ENCODE data around the gene SP2.

SP2 gene

GRCh38 chr17:47895856-47896671, at the start of gene SP2:
TSS of gene SP2 (plus strand) at chr17:47896236. CDS start at chr17:47896287, 51 bp downstream.
- peak; percentile 100 for DNase-seq

DNA sequence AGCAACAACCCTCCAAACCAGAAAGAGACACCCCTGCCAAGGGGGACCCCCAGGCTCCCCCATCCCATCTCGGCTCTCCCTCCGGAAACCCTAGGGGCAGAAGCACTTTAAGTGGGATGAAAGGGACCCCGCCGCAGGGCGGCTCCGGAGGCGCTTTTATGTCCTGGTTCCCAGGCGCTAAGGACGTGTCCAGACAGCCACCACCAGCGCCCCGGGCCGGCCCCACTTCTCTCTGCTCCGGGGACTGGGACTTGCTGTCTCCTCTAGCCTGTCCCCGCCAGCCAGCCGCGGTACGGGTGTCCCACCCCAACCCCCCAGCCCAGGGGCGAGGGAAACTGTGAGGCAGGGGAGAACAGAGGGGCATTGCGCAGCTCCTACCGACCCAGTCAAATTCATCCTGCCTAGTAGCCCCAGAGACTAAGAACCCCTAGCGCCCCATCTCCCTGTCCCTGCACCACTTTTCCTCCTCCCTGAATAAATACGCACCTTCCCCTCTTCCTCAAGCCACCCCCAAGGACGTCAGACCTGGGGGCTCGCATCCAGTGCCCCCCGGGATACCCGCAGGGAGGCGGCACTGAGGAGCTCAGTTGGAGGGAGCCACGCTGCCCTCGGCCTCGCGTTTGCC, 49.2 kb upstream of the SP2 start:
- DNase-seq: no peak

- no peak for DNase-seq
Observed at GRCh38 chr17:47847341-47848197, 48.5 kb upstream of the SP2 start.

DNA sequence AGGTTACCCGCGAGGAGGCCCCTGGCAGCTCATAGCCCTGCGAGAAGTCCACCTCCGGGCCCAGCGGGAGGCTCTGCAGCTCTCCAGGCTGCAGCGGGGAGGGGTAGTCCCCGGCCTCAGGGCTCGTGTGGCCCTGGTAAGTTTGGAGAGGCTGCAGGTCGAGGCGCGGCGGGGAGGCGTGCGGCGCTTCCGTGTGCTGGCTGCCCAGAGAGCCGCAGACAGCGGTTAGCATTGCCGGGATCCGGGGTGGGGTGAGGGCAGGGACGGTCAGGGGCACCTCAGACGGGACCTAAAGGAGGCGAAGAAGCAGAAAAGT, 47.9 kb upstream of the SP2 start:
- no peak for DNase-seq

DNA sequence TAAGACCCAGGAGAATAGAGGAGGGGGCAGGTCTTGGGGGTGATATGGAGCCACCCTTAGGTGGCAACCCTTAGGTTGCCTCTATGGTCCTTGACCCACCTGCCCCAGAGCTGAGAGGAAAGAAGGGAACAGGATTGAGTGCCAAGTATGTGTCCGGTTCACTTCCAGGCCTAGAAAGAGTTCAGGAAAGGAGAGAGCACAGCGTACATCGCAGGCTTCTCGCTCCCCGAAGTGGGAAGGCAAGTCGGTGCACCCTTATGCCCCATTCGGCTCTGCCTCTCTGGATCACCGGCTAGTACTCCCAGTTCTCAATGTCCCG, 45.7 kb upstream of the SP2 start:
- no peak for DNase-seq

GRCh38 chr17:47850692-47851573, 45.1 kb upstream of the SP2 start, which contains the start of gene SP6:
TSS of gene SP6 (minus strand) at chr17:47851163. CDS start at chr17:47848429, 2,734 bp downstream.
- DNase-seq: peak; percentile 80

GRCh38 chr17:47851764-47852112, 44.3 kb upstream of the SP2 start:
- DNase-seq: no peak

DNA sequence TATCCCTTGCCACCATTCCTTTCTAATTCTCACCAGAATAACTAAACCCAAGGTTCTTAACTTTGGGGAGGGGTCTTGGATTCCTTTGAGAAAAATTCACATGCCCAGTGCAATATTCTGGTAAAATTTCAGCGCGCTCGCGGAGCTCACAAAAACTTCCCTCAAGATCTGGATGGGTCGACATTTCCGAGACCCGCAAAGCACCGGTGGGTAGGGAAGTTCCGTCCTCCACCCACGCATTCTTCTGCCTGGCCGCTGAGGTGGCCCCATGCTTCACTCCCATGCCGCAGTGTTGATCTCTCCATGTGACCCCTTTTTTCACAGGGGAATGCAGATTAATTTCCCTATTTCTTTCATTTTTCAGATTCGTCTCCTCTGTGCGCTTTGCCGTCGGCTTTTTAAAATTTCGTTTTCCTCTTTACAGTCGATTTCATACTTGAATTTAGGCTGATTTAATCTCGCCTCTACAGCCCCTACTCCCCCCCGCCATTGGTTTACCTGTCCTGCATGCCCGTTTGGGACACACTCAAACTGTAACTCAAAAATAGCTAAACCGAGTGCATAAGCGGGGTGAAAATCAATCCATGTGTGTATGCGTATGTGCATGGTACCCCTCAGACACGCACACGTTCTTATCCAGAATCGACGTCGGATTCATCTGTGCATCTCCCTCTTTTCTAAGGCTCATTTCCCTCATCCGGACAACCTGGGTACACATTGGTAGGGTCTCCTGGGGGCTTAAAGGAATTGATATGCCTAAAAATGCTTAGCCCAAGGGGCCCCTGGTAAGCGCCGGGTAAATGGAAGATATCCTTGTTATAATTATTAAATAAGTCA, 43.7 kb upstream of the SP2 start:
- DNase-seq: no peak

GRCh38 chr17:47853616-47854015, 42.4 kb upstream of the SP2 start:
- no peak for DNase-seq

- no peak for DNase-seq
Observed at GRCh38 chr17:47855737-47856136, 40.3 kb upstream of the SP2 start.

DNA sequence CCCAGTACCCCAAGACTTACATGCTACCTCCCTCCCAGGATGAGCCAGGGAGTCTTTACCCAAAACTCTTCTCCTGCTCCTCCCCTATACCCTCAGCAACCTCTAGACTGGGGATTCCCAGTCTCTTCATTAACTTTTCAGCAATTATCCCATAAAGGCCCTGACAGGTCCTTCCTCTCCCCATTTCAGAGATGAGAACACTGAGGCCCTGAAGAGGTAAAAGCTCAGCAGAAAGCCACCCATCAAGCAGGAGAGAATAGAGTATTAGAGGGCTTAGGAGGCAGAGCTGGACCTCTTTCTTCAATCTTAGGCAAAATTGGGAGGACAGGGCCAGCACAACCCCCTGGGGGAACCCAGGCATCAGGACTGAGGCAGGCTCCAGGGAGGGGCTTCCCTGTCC, 39.2 kb upstream of the SP2 start:
- no peak for DNase-seq

DNA sequence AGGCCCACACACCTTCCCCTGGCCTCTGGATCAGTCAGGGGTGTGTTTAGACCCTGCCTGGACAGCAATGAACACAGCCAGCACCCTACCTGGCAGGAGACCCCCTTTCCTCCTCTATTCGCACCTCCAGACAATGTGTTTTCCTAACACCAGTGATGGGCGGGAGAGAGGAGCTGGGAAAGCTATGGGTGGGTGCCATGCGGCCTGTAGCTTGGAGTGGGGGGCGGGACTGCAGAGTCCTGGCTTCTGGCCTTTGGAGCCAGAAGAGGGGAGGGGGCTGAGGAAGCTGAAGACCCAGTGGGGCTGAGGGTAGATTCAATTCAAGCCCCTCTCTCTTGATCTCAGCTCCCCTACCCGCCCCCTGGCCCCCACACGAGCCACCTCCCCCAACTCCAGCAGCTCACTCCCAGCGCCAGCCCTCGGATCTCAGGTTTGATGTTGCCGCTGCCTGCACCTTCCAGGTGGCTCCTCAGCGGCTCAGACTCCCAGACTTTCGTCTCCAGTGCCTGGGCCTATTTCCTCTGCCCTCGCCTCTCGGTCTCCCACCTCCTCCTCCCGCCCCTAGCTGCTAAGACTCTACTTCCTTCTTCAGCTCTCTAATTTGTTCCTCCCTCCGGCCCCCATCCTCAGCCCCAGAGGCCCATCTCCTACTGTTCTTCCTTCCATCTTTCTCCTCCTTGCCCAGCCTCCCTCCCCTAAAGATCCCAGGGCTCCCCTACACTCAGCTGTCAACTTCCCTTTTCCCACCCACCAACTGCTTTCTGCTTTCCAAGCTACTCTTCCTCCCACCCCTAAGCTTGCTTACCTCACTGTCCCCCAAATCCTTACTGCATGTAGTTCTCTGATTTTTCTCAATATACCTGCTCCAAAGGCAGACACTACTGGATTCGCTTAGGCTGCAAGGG, 38.2 kb upstream of the SP2 start:
- DNase-seq: no peak

- no peak for DNase-seq
Observed at GRCh38 chr17:47860386-47860785, 35.6 kb upstream of the SP2 start.

GRCh38 chr17:47862621-47863440, 33.2 kb upstream of the SP2 start:
- DNase-seq: no peak

DNA sequence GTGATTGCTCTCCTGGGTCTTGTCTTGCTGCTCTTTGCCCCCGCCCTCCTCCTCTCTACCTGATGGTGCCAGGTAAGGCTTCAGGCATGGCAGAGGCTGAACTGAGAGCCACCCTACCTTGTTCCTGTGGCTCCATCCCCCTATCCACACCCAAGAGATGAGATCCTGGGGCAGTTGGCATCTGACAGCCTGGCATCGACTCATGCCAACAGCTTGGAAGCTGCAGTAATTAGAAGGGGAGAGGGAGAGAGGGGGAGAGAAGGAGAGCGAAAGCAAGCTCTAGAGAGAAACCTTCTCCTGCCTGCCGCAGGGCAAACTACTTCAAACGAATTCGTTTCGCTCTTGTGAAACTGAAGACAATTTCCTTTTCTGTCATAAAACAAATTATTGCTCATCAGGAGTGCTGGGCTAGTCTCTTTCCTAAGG, 31.2 kb upstream of the SP2 start:
- DNase-seq: no peak

DNA sequence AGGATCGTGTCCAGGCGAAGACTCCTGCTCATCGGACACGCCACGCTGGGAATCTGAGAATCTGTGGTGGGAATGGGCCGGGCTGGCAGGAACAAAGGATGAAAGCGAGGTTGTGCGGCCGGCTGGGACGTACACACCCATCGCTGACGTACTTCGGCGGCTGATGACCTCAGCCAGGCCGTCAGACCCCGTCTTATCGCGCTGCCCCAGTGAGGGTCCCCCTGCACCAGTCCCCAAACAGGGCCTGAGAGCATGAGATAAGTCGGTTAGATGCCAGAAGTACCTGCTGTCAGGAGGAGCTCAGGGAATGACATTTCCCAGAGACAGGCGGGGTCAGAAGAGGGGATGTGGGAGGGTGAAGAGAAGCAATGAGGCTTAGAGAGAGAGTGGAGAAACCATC, 29.1 kb upstream of the SP2 start:
- no peak for DNase-seq

- no peak for DNase-seq
Observed at GRCh38 chr17:47867813-47868533, 28.1 kb upstream of the SP2 start.

GRCh38 chr17:47869114-47869513, 26.9 kb upstream of the SP2 start:
- DNase-seq: no peak

DNA sequence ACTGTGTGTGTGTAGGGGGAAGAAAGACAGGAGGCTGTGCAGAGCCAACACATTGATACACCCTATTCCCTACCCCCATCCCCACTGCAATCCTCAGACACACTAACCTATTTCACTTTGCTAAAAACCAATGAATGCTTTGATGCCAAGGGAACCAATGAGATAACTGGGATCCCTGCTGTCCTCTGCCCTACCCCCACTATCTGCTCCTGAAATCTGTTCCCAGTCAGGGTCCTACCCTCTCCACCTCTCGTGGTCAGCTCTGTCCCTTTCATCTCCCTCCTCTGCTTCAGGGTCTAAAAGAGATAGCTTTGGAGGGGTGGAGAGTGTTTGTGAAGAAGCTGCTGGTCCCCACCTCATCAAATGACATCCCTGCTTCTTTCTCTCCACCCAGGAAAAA, 26.0 kb upstream of the SP2 start:
- DNase-seq: no peak

All from stimulated activated CD8-positive, alpha-beta memory T cell treated with anti-CD3 and anti-CD28 coated beads, Interleukin-4, amount 100 ng/mL, for 48 hours (primary cell).